Measurements from ENCODE around the gene OLFML2A. TPM values are rescaled to one million over a fixed set of nuclear protein-coding genes. Genes with fewer than 3 reads are reported as not detected.

The OLFML2A gene
- total RNA-seq, 4 donors from 2014 or later = 44.7 to 328 (median 169) TPM

DNA sequence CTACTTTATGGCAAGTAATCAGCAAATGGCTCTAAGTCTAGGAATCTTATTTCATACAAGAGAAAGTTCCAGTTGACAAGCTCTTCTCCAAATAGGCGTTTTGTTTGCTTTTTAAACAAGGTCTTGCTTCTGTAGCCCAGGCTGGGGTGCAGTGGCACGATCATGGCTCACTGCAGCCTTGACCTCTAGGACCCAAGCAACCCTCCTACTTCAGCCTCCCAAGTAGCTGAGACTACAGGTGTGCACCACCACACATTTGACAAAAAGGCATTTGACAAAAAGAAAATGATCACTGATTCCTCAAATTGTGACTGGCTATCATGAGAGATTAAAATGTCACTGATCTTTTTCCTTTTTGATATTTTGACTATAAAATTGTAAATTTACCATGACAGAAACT lies 37.6 kb upstream of the OLFML2A start:
- no peak overlapping the region for H3K27ac ChIP-seq
- no peaks in the 10 kb centered on the region for H3K27me3 ChIP-seq
- no peak overlapping the region for H3K4me3 ChIP-seq
- WGBS, 2 donors = 84 to 86% methylated on average over 2 of the region's 2 CpGs
- H3K9me3 ChIP-seq = no peaks in the 10 kb centered on the region
- no peak for DNase-seq (ENCODE audit: low spot score in 2 of 2)
- H3K36me3 ChIP-seq = no peaks in the 10 kb centered on the region
- TF ChIP-seq POLR2A (IDR thresholded peaks at IDR 0.05) (no peak), EP300 (IDR thresholded peaks at IDR 0.05) (no peak)
- TF ChIP-seq, protein P1, sequence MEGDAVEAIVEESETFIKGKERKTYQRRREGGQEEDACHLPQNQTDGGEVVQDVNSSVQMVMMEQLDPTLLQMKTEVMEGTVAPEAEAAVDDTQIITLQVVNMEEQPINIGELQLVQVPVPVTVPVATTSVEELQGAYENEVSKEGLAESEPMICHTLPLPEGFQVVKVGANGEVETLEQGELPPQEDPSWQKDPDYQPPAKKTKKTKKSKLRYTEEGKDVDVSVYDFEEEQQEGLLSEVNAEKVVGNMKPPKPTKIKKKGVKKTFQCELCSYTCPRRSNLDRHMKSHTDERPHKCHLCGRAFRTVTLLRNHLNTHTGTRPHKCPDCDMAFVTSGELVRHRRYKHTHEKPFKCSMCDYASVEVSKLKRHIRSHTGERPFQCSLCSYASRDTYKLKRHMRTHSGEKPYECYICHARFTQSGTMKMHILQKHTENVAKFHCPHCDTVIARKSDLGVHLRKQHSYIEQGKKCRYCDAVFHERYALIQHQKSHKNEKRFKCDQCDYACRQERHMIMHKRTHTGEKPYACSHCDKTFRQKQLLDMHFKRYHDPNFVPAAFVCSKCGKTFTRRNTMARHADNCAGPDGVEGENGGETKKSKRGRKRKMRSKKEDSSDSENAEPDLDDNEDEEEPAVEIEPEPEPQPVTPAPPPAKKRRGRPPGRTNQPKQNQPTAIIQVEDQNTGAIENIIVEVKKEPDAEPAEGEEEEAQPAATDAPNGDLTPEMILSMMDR (IDR thresholded peaks at IDR 0.05) = no peak
- H3K4me1 ChIP-seq = peaks cover 0 to 18% (median 0%) of the 10 kb centered on the region in 4 donors

DNA sequence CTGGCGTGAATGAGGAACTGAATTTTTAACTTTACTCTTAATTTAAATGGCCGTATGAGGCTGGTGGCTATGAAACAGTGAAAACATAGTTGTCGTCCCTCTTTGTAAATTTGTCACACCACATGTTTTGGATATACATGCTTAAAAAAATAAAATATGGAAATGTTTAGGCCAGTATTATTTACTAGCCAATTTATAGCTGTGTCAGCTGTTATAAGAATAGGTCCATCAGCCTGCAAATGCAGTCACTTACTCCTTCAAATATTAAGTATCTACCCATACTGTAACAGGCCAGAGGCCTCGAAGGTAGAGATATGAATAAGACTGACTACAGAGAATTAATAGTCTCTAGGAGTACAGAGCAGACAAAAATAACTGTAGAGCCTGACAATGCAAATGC lies 35.8 kb upstream of the OLFML2A start:
- Histone ChIP-seq H3K27me3 (no peaks in the 10 kb centered on the region), H3K4me3 (no peak overlapping the region), H3K36me3 (no peaks in the 10 kb centered on the region), H3K27ac (no peak overlapping the region), H3K9me3 (no peaks in the 10 kb centered on the region), H3K4me1 (peaks cover 0 to 8% (median 0%) of the 10 kb centered on the region in 4 donors)
- WGBS, 2 donors = 90 to 91% methylated on average over 4 of the region's 4 CpGs
- no peak for TF ChIP-seq POLR2A (IDR thresholded peaks at IDR 0.05)
- no peak for TF ChIP-seq EP300 (IDR thresholded peaks at IDR 0.05)
- TF ChIP-seq, protein P1 (IDR thresholded peaks at IDR 0.05) = no peak
- no peak for DNase-seq (ENCODE audit: low spot score in 2 of 2)

DNA sequence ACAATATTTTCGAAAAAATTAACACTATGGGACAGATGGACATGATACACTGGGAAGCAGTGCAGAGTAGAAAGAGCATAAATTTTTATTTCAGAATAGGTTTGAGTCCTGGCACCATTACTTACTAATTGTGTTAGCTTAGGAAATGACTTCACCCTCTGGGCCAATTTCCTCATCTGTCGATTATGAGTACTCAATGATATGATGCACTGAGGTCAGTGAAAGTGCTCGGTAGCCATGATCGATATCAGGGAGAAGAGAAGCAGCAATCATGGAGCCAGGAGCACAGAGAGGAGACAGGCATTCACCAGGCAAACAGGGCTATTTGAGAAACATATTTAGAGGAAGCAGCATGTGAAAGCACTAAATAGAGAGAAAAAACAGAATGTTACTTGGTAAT lies 35.3 kb upstream of the OLFML2A start:
- 72 to 73% methylated on average over 4 of the region's 4 CpGs for WGBS, 2 donors

DNA sequence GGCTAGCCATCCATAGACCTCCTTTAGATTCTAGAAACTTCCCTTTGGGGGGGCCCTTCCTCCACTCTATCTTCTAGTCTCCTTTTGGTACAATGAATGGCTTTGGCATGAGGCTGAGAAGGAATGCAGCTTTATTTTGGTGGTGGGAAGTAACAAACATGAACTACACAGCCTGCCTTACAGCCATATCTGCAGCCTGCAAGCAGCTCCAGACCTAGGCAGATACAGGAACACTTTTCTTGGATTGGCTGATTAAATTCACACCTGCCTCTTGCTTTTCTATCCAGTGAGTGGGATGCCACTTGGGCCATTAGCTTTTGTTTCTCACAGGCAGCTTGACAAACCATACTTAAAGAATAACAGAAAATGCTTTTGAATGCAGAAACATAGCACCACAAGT lies 34.0 kb upstream of the OLFML2A start:
- DNase-seq (ENCODE audit: low spot score in 2 of 2) = no peak
- Histone ChIP-seq H3K27me3 (no peaks in the 10 kb centered on the region), H3K4me1 (peaks cover 0 to 8% (median 0%) of the 10 kb centered on the region in 4 donors), H3K9me3 (no peaks in the 10 kb centered on the region), H3K4me3 (no peak overlapping the region), H3K36me3 (no peaks in the 10 kb centered on the region), H3K27ac (no peak overlapping the region)
- TF ChIP-seq EP300 (IDR thresholded peaks at IDR 0.05) (no peak), POLR2A (IDR thresholded peaks at IDR 0.05) (no peak)
- TF ChIP-seq, protein P1 (IDR thresholded peaks at IDR 0.05) = no peak

More for the DNA sequence above, 35.3 kb upstream of the OLFML2A start:
- H3K4me1 ChIP-seq = peaks cover 0 to 8% (median 0%) of the 10 kb centered on the region in 4 donors
- no peaks in the 10 kb centered on the region for H3K9me3 ChIP-seq
- no peak for DNase-seq (ENCODE audit: low spot score in 2 of 2)
- no peaks in the 10 kb centered on the region for H3K27me3 ChIP-seq
- H3K27ac ChIP-seq = no peak overlapping the region
- TF ChIP-seq, protein P1 (IDR thresholded peaks at IDR 0.05) = no peak
- no peaks in the 10 kb centered on the region for H3K36me3 ChIP-seq
- no peak overlapping the region for H3K4me3 ChIP-seq

DNA sequence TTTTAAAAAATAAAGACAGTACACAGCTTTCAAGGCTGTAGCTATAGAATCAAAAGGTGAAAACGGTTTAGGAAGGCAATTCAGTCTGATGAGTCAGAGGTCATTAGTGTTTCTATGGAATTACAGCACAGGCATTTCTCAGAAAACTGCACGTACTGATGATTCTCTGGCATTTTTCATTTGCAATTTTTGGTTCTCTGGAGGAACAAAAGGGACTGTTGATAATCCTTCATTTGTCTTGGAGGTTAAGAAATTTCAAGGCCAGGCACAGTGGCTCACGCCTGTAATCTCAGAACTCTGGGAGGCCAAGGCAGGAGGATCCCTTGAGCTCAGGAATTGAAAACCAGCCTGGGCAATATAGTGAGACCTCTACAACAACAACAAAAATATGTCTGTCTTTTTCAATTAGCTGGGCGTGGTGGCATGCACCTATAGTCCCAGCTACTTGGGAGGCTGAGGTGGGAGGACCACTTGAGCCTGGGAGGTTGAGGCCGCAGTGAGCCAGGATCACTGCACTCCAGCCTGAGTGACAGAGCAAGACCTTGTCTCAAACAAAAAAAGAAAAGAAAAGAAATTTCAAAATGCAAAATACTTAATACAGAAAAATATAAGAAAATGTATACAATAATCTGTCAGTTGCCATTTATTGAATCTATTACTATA lies 33.1 kb upstream of the OLFML2A start:
- Histone ChIP-seq H3K36me3 (no peaks in the 10 kb centered on the region), H3K4me3 (no peak overlapping the region), H3K27me3 (no peaks in the 10 kb centered on the region), H3K4me1 (peaks cover 0 to 8% (median 0%) of the 10 kb centered on the region in 4 donors), H3K9me3 (no peaks in the 10 kb centered on the region), H3K27ac (no peak overlapping the region)
- TF ChIP-seq EP300 (IDR thresholded peaks at IDR 0.05) (no peak), POLR2A (IDR thresholded peaks at IDR 0.05) (no peak)
- TF ChIP-seq, protein P1 (IDR thresholded peaks at IDR 0.05) = no peak
- no peak for DNase-seq (ENCODE audit: low spot score in 2 of 2)
- 65 to 68% methylated on average over 5 of the region's 5 CpGs for WGBS, 2 donors
